GM23338 (cell line): Measurements from ENCODE around the gene DCUN1D4. TPM values are rescaled to one million over a fixed set of nuclear protein-coding genes. Genes with fewer than 3 reads are reported as not detected.
"Not testable (repeated sequence)": the region's sequence is repeated elsewhere in the genome, so short reads cannot be mapped to it uniquely, and the experiment has no call there.

Experiments used
- ATAC-seq: fragments of 200-7000 bp; cut with Tn5 transposase; 3 replicates; pipeline ENCODE4 v1.9.1; 2020
- DNase-seq: peaks from one replicate; pipeline ENCODE4 v3.0.0-alpha.2; 2015; ENCODE audit warnings: low spot score
- H2AFZ ChIP-seq: fragments of 200-600 bp; sonication (generic); 2 replicates; pipeline ENCODE4 v1.8.0; 2016; ENCODE audit warnings: antibody characterized with exemption, mild to moderate bottlenecking, moderate library complexity
- H3F3A ChIP-seq: fragments of 200-600 bp; sonication (generic); replicated peaks from 2 replicates; pipeline ENCODE4 v1.8.0; 2017; ENCODE audit warnings: antibody characterized with exemption, mixed run types, low read depth
- H3K27ac ChIP-seq: fragments of 200-600 bp; sonication (generic); 2 replicates; pipeline ENCODE4 v1.6.1; 2016; ENCODE audit warnings: low read depth
- H3K27me3 ChIP-seq: fragments of 200-600 bp; sonication (generic); 2 replicates; pipeline ENCODE4 v1.8.0; 2016; ENCODE audit warnings: mild to moderate bottlenecking, mixed run types, moderate library complexity; ENCODE audit not compliant: insufficient read depth
- H3K36me3 ChIP-seq: fragments of 200-600 bp; sonication (generic); 2 replicates; pipeline ENCODE4 v1.8.0; 2016; ENCODE audit warnings: mild to moderate bottlenecking; ENCODE audit not compliant: insufficient read depth
- H3K4me1 ChIP-seq: fragments of 200-600 bp; sonication (generic); 2 replicates; pipeline ENCODE4 v1.8.0; 2016; ENCODE audit warnings: mild to moderate bottlenecking, moderate library complexity; ENCODE audit not compliant: insufficient read depth
- H3K4me2 ChIP-seq: fragments of 200-600 bp; sonication (generic); 2 replicates; pipeline ENCODE4 v1.7.1; 2017; ENCODE audit warnings: mixed run types
- H3K4me3 ChIP-seq: fragments of 200-600 bp; sonication (generic); 2 replicates; pipeline ENCODE4 v1.6.1; 2016; ENCODE audit warnings: mixed run types
- H3K79me2 ChIP-seq: fragments of 200-600 bp; sonication (generic); replicated peaks from 2 replicates; pipeline ENCODE4 v1.8.0; 2017; ENCODE audit warnings: mild to moderate bottlenecking; ENCODE audit not compliant: insufficient read depth
- H3K9me2 ChIP-seq: fragments of 200-600 bp; sonication (generic); 2 replicates; pipeline ENCODE4 v1.8.0; 2017; ENCODE audit not compliant: insufficient read depth
- H4K20me1 ChIP-seq: fragments of 200-600 bp; sonication (generic); replicated peaks from 2 replicates; pipeline ENCODE4 v1.8.0; 2017; ENCODE audit warnings: mild to moderate bottlenecking; ENCODE audit not compliant: insufficient read depth
- H3K27ac Mint-ChIP-seq: 2 replicates; pipeline ENCODE4 v1.8.0; 2020; ENCODE audit warnings: inconsistent platforms, mild to moderate bottlenecking, moderate library complexity, mixed read lengths
- H3K27me3 Mint-ChIP-seq: 3 replicates; pipeline ENCODE4 v1.8.0; 2022; ENCODE audit warnings: low read depth, mild to moderate bottlenecking, moderate library complexity, mixed read lengths, inconsistent platforms; ENCODE audit not compliant: insufficient read depth, poor library complexity
- H3K36me3 Mint-ChIP-seq: 3 replicates; pipeline ENCODE4 v1.8.0; 2021; ENCODE audit warnings: low read depth, mild to moderate bottlenecking, inconsistent platforms, moderate library complexity, mixed read lengths
- H3K4me1 Mint-ChIP-seq: 3 replicates; pipeline ENCODE4 v1.8.0; 2020; ENCODE audit warnings: mild to moderate bottlenecking, inconsistent platforms, mixed read lengths
- H3K4me3 Mint-ChIP-seq: 3 replicates; pipeline ENCODE4 v1.8.0; 2021; ENCODE audit warnings: moderate library complexity, mild to moderate bottlenecking, inconsistent platforms, mixed read lengths
- H3K9me3 Mint-ChIP-seq: 3 replicates; pipeline ENCODE4 v1.8.0; 2020; ENCODE audit warnings: moderate library complexity, mild to moderate bottlenecking, inconsistent platforms, mixed read lengths
- CREB1 ChIP-seq: fragments of 250-450 bp; sonication (Bioruptor Pico); IDR thresholded peaks from 2 replicates; pipeline ENCODE4 v1.5.0; 2020; ENCODE audit warnings: low read depth, mild to moderate bottlenecking, moderate library complexity
- EZH2 ChIP-seq: fragments of 200-600 bp; sonication (generic); IDR thresholded peaks from one replicate; pipeline ENCODE4 v1.8.0; 2017; ENCODE audit warnings: antibody characterized with exemption, mild to moderate bottlenecking, low read depth; ENCODE audit not compliant: unreplicated experiment
- EZH2phosphoT487 ChIP-seq: fragments of 200-600 bp; sonication (generic); IDR thresholded peaks from one replicate; pipeline ENCODE4 v1.8.1; 2018; ENCODE audit warnings: antibody characterized with exemption; ENCODE audit not compliant: unreplicated experiment
- NANOG ChIP-seq: IDR thresholded peaks from 2 replicates; pipeline ENCODE4 v1.6.1; 2016; ENCODE audit warnings: antibody characterized with exemption, borderline replicate concordance
- POLR2AphosphoS5 ChIP-seq: IDR thresholded peaks from 2 replicates; pipeline ENCODE4 v1.6.1; 2016; ENCODE audit warnings: antibody characterized with exemption, low read depth
- ZNF114 ChIP-seq: fragments of 250-450 bp; sonication (Bioruptor Pico); IDR thresholded peaks from 2 replicates; pipeline ENCODE4 v1.5.0; 2020; ENCODE audit warnings: mild to moderate bottlenecking, moderate library complexity
- ZNF331 ChIP-seq: fragments of 250-450 bp; sonication (Bioruptor Pico); IDR thresholded peaks from 2 replicates; pipeline ENCODE4 v1.5.0; 2020; ENCODE audit warnings: low read depth, mild to moderate bottlenecking, moderate library complexity
- ZNF462 ChIP-seq: fragments of 250-450 bp; sonication (Bioruptor Pico); IDR thresholded peaks from 2 replicates; pipeline ENCODE4 v1.5.0; 2020; ENCODE audit warnings: mild to moderate bottlenecking, moderate library complexity
- polyA plus RNA-seq: library from polyadenylated mRNA; unstranded; fragments of >200 nt; fragmentation: Nextera tagmentation; extraction: Ambion mirVana; gene quantifications from 2 replicates; pipeline ENCODE4 v1.2.1, GENCODE V29; 2016
- total RNA-seq: library from RNA; depleted of rRNA; stranded (reverse); fragments of >200 nt; shearing (Covaris generic); gene quantifications from 2 replicates; pipeline ENCODE4 v1.2.3, GENCODE V29; 2014

DCUN1D4 gene
- total and polyA plus RNA-seq, 2 experiments from 2014 or later = 26.1 to 54.8 TPM

- not testable (repeated sequence) for H4K20me1 ChIP-seq, ATAC-seq, H3K36me3 Mint-ChIP-seq, H3K79me2 ChIP-seq, H3K27ac ChIP-seq, H3F3A ChIP-seq, H3K4me3 ChIP-seq, H3K27me3 Mint-ChIP-seq, H3K27me3 ChIP-seq, H3K27ac Mint-ChIP-seq, H3K36me3 ChIP-seq, DNase-seq, H3K4me3 Mint-ChIP-seq, H3K9me2 ChIP-seq, H2AFZ ChIP-seq, H3K4me1 Mint-ChIP-seq, H3K4me1 ChIP-seq, H3K4me2 ChIP-seq
- H3K9me3 Mint-ChIP-seq = peaks cover 16% of the 10 kb centered on the region
Measured at GRCh38 chr4:51940460-51940859, 97.5 kb downstream of the DCUN1D4 start.

GRCh38 chr4:51942108-51942832 is 99.3 kb downstream of the DCUN1D4 start:
- H3K9me3 Mint-ChIP-seq = peaks cover 16% of the 10 kb centered on the region
- DNase-seq (no peak), ATAC-seq (no peak)
- H3K4me3 Mint-ChIP-seq = no peak overlapping the region
- no peaks in the 10 kb centered on the region for H4K20me1 ChIP-seq
- no peak overlapping the region for H3K4me2 ChIP-seq
- no peaks in the 10 kb centered on the region for H3K36me3 ChIP-seq
- H3K27me3 Mint-ChIP-seq = peaks cover 7% of the 10 kb centered on the region
- H2AFZ ChIP-seq = no peak overlapping the region
- no peak overlapping the region for H3K4me3 ChIP-seq
- TF ChIP-seq ZNF462 (CRISPR knock-in tag) = no peak
- TF ChIP-seq NANOG = no peak
- no peak for TF ChIP-seq CREB1 (CRISPR knock-in tag)
- TF ChIP-seq ZNF331 (CRISPR knock-in tag) = no peak
- no peak for TF ChIP-seq POLR2AphosphoS5
- TF ChIP-seq EZH2 = no peak
- TF ChIP-seq ZNF114 (CRISPR knock-in tag) = no peak
- TF ChIP-seq EZH2phosphoT487 = no peak
- H3K27me3 ChIP-seq = no peaks in the 10 kb centered on the region
- H3F3A ChIP-seq = no peaks in the 10 kb centered on the region
- H3K4me1 ChIP-seq = no peaks in the 10 kb centered on the region
- H3K27ac Mint-ChIP-seq = no peak overlapping the region
- no peak overlapping the region for H3K27ac ChIP-seq
- no peaks in the 10 kb centered on the region for H3K79me2 ChIP-seq
- H3K4me1 Mint-ChIP-seq = no peaks in the 10 kb centered on the region
- H3K9me2 ChIP-seq = no peaks in the 10 kb centered on the region
- H3K36me3 Mint-ChIP-seq = peaks cover 5% of the 10 kb centered on the region; the same call in 1 of the 3 replicates
